Measurements from ENCODE around the gene NARS2. TPM values are rescaled to one million over a fixed set of nuclear protein-coding genes. Genes with fewer than 3 reads are reported as not detected.
"Not testable (repeated sequence)": the region's sequence is repeated elsewhere in the genome, so short reads cannot be mapped to it uniquely, and the experiment has no call there.

The NARS2 gene
- total RNA-seq, 3 donors from 2014 or later, result 13.3 to 21.8 (median 19.0) TPM

DNA sequence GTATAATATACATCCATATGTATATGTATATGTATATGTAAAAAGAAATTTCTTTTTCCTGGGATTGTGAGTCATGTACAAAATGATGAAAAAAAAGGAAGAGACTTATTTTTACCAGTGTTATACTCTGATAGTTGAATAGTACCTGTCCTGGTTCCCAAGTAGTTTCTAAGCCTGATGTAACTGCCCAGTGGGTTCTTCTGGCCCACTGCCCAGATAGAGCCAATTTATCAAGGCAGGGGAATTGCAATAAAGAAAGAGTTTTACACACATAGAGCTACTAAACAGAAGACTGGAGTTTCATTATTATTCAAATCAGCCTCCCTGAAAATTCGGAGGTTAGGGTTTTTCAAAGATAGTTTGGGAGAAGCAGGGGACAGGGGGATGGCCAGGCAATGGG is 29.1 kb upstream of the NARS2 start:
- no peak for DNase-seq (ENCODE audit: low spot score in 2 of 2)
- Histone ChIP-seq H3K27me3 (peaks cover 0 to 7% of the 10 kb centered on the region in 2 donors), H3K27ac (no peak overlapping the region)

DNA sequence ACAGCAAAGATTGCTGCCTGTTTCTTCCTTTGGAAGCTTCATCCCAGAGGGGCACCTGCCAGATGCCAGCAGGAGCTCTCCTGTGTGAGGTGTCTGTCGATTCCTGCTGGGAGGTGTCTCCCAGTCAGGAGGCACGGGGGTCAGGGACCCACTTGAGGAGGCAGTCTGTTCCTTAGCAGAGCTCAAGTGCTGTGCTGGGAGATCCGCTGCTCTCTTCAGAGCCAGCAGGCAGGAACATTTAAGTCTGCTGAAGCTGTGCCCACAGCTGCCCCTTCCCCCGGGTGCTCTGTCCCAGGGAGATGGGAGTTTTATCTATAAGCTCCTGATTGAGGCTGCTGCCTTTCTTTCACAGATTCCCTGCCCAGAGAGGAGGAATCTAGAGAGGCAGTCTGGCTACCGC is 28.1 kb upstream of the NARS2 start:
- H3K27ac ChIP-seq; H3K4me1 ChIP-seq; H3K4me3 ChIP-seq; intact Hi-C loops (cut with DNase I; ENCODE audit: low total_unique reads); H3K27me3 ChIP-seq; H3K9me3 ChIP-seq; H3K36me3 ChIP-seq; DNase-seq (ENCODE audit: low spot score in 2 of 2): not testable (repeated sequence)

More for the DNA sequence above, 29.1 kb upstream of the NARS2 start:
- TF ChIP-seq POLR2AphosphoS5 (IDR thresholded peaks at IDR 0.05) (no peak), POLR2A (IDR thresholded peaks at IDR 0.05) (no peak)
- TF ChIP-seq, protein P1, sequence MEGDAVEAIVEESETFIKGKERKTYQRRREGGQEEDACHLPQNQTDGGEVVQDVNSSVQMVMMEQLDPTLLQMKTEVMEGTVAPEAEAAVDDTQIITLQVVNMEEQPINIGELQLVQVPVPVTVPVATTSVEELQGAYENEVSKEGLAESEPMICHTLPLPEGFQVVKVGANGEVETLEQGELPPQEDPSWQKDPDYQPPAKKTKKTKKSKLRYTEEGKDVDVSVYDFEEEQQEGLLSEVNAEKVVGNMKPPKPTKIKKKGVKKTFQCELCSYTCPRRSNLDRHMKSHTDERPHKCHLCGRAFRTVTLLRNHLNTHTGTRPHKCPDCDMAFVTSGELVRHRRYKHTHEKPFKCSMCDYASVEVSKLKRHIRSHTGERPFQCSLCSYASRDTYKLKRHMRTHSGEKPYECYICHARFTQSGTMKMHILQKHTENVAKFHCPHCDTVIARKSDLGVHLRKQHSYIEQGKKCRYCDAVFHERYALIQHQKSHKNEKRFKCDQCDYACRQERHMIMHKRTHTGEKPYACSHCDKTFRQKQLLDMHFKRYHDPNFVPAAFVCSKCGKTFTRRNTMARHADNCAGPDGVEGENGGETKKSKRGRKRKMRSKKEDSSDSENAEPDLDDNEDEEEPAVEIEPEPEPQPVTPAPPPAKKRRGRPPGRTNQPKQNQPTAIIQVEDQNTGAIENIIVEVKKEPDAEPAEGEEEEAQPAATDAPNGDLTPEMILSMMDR (IDR thresholded peaks at IDR 0.05), result no peak
- H3K4me3 ChIP-seq, result no peak overlapping the region
- H3K4me1 ChIP-seq, result no peaks in the 10 kb centered on the region
- H3K36me3 ChIP-seq, result no peaks in the 10 kb centered on the region
- intact Hi-C loops (cut with DNase I; ENCODE audit: low total_unique reads), result no loop called here
- no peaks in the 10 kb centered on the region for H3K9me3 ChIP-seq

DNA sequence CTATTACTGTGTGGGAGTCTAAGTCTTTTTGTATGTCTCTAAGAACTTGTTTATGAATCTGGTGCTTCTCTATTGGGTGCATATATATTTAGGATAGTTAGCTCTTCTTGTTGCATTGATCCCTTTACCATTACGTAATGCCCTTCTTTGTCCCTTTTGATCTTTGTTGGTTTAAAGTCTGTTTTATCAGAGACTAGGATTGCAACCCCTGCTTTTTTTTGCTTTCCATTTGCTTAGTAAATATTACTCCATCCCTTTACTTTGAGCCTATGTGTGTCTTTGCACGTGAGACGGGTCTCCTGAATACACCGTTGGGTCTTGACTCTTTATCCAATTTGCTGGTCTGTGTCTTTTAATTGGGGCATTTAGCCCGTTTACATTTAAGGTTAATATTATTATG is 26.4 kb upstream of the NARS2 start:
- H3K4me3 ChIP-seq; H3K9me3 ChIP-seq; H3K4me1 ChIP-seq; H3K36me3 ChIP-seq; H3K27ac ChIP-seq; DNase-seq (ENCODE audit: low spot score in 2 of 2); intact Hi-C loops (cut with DNase I; ENCODE audit: low total_unique reads); H3K27me3 ChIP-seq: not testable (repeated sequence)

DNA sequence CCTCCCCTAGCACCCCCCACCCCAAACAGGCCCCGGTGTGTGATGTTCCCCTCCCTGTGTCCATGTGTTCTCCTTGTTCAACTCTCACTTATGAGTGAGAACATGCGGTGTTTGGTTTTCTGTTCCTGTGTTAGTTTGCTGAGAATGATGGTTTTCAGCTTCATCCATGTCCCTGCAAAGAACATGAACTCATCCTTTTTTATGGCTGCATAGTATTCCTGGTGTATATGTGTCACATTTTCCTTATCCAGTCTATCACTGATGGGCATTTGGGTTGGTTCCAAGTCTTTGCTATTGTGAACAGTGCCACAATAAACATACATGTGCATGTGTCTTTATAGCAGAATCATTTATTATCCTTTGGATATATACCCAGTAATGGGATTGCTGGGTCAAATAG is 22.9 kb upstream of the NARS2 start:
- H3K4me1 ChIP-seq; H3K9me3 ChIP-seq; H3K36me3 ChIP-seq; DNase-seq (ENCODE audit: low spot score in 2 of 2); H3K4me3 ChIP-seq; H3K27ac ChIP-seq; H3K27me3 ChIP-seq; intact Hi-C loops (cut with DNase I; ENCODE audit: low total_unique reads): not testable (repeated sequence)

DNA sequence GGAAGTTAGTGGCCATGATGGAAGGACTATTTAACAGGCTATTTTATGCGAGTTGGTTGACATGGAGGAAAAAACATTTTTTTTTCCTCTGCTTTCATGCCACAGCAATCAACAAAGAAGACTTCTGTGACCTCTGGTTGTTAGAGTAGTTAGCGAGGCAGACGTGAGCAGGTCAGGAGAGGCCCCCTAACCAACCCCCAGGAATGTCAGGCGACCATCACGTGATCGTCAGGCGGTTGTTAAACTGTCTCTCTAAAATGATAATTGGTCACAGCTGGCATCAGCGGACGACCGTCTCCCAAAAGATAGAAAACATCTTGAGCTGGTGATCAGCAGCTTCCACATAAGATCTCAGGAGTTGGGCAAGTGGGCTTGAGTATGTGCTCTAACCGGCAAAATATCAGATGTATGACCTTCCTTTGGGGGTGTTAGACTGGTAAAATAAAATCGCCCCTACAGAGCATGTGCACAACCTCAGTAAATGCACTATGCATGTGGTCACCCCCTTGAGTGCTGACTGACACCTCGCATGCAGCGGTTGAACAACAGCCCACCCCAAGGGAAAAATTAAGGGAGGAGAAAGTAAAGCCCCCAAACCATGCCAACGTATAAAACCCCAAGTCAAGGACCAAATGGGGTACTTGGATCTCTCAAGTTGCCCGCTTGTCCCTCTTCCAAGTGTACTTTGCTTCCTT is 20.9 kb upstream of the NARS2 start:
- intact Hi-C loops (cut with DNase I; ENCODE audit: low total_unique reads), result no loop called here
- Histone ChIP-seq H3K27me3 (no peaks in the 10 kb centered on the region), H3K36me3 (no peaks in the 10 kb centered on the region), H3K9me3 (no peaks in the 10 kb centered on the region), H3K4me1 (no peaks in the 10 kb centered on the region), H3K27ac (no peak overlapping the region), H3K4me3 (no peak overlapping the region)
- TF ChIP-seq POLR2AphosphoS5 (IDR thresholded peaks at IDR 0.05) (no peak), POLR2A (IDR thresholded peaks at IDR 0.05) (no peak)
- TF ChIP-seq, protein P1 (IDR thresholded peaks at IDR 0.05), result no peak
- DNase-seq (ENCODE audit: low spot score in 2 of 2), result no peak

DNA sequence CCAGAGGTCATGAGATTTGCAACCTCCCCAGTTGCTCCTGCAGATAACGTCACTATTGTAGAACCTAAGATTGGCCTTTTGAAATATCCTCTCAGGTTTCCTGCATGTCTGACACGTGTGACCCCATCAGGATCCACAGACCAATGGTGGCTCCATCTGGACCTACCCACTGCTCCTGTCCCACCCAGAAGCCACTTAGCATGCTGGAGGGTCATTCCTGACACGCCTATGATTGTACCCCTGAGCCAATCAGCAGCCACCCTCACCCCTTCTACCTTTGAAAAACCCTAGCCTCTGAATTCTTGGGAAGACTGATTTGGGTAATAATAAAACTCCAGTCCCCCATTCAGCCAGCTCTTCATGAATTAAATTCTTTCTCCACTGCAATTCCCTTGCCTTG is 20.1 kb upstream of the NARS2 start:
- Histone ChIP-seq H3K27ac (no peak overlapping the region), H3K36me3 (no peaks in the 10 kb centered on the region), H3K4me1 (no peaks in the 10 kb centered on the region), H3K9me3 (no peaks in the 10 kb centered on the region), H3K4me3 (no peak overlapping the region), H3K27me3 (no peaks in the 10 kb centered on the region)
- no peak for TF ChIP-seq POLR2AphosphoS5 (IDR thresholded peaks at IDR 0.05)
- TF ChIP-seq, protein P1 (IDR thresholded peaks at IDR 0.05), result no peak
- TF ChIP-seq POLR2A (IDR thresholded peaks at IDR 0.05), result no peak
- no peak for DNase-seq (ENCODE audit: low spot score in 2 of 2)
- intact Hi-C loops (cut with DNase I; ENCODE audit: low total_unique reads), result no loop called here

DNA sequence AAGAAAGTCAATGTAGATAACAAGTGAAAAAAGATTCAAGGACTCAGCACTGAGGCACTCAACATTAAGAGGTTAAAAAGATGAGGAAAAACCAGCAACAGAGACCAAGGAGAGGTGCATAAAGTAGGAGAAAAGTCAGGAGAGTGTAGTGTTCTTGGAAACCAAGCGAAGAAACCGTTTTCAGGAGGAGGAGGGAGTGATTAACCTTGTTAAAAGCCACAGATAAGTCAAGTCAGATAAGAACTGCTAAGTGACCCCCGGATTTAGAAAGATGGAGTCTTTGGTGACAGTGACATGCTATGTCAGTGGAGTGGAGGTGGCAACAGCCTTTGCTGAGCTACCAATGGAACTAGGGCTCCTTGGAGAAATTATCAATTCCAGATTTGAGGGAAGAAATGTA is 13.9 kb upstream of the NARS2 start:
- Histone ChIP-seq H3K4me3 (no peak overlapping the region), H3K9me3 (peaks cover 0 to 18% of the 10 kb centered on the region in 2 donors), H3K4me1 (no peaks in the 10 kb centered on the region), H3K27me3 (no peaks in the 10 kb centered on the region), H3K27ac (no peak overlapping the region), H3K36me3 (no peaks in the 10 kb centered on the region)
- no peak for TF ChIP-seq POLR2A (IDR thresholded peaks at IDR 0.05)
- TF ChIP-seq, protein P1 (IDR thresholded peaks at IDR 0.05), result no peak
- no peak for TF ChIP-seq POLR2AphosphoS5 (IDR thresholded peaks at IDR 0.05)
- intact Hi-C loops (cut with DNase I; ENCODE audit: low total_unique reads), result no loop called here
- no peak for DNase-seq (ENCODE audit: low spot score in 2 of 2)

Data from breast epithelium (tissue), 4 donors.